Neural crest cell (in vitro differentiated cells): ENCODE measurements around the gene AADACL2. TPM values are rescaled to one million over a fixed set of nuclear protein-coding genes. Genes with fewer than 3 reads are reported as not detected.

Experiments used
- DNase-seq: peaks from one replicate; pipeline ENCODE4 v3.0.0; 2021; ENCODE audit warnings: low read depth, mixed read lengths, low spot score
- H3K27ac Mint-ChIP-seq: one replicate; pipeline ENCODE4 v1.8.0; 2021; ENCODE audit warnings: mild to moderate bottlenecking, mixed read lengths; ENCODE audit not compliant: unreplicated experiment
- H3K27me3 Mint-ChIP-seq: 2 replicates; pipeline ENCODE4 v1.8.0; 2021; ENCODE audit warnings: low read depth, mild to moderate bottlenecking, mixed read lengths
- H3K36me3 Mint-ChIP-seq: 2 replicates; pipeline ENCODE4 v1.8.0; 2021; ENCODE audit warnings: low read depth, mild to moderate bottlenecking, mixed read lengths
- H3K4me1 Mint-ChIP-seq: 2 replicates; pipeline ENCODE4 v1.8.0; 2021; ENCODE audit warnings: mixed read lengths
- H3K4me3 Mint-ChIP-seq: one replicate; pipeline ENCODE4 v1.8.0; 2021; ENCODE audit warnings: mild to moderate bottlenecking, mixed read lengths
- H3K9me3 Mint-ChIP-seq: 2 replicates; pipeline ENCODE4 v1.8.0; 2021; ENCODE audit warnings: mixed read lengths
- CTCF ChIP-seq: fragments of 200-600 bp; sonication (generic); conservative IDR thresholded peaks from 2 replicates; pipeline ENCODE4 v1.5.0; 2021; ENCODE audit warnings: antibody characterized with exemption, mild to moderate bottlenecking
- total RNA-seq: library from RNA; stranded (reverse); gene quantifications from 2 replicates; pipeline ENCODE4 v1.2.1, GENCODE V29; 2021

AADACL2 gene
- total RNA-seq, 1 donor from 2014 or later, result not detected

GRCh38 chr3:151772825-151773480 lies 39.2 kb downstream of the AADACL2 start:
- H3K27me3 Mint-ChIP-seq, result no peaks in the 10 kb centered on the region
- no peak for TF ChIP-seq CTCF
- H3K4me3 Mint-ChIP-seq, result no peak overlapping the region
- peaks cover 11% of the 10 kb centered on the region for H3K4me1 Mint-ChIP-seq
- no peak overlapping the region for H3K27ac Mint-ChIP-seq
- DNase-seq, result no peak
- H3K36me3 Mint-ChIP-seq, result no peaks in the 10 kb centered on the region
- H3K9me3 Mint-ChIP-seq, result no peaks in the 10 kb centered on the region

GRCh38 chr3:151774235-151774634 lies 40.5 kb downstream of the AADACL2 start:
- TF ChIP-seq CTCF, result no peak
- Mint-ChIP-seq H3K36me3 (no peaks in the 10 kb centered on the region), H3K4me3 (no peak overlapping the region), H3K27me3 (no peaks in the 10 kb centered on the region), H3K4me1 (peaks cover 11% of the 10 kb centered on the region), H3K27ac (no peak overlapping the region), H3K9me3 (no peaks in the 10 kb centered on the region)
- DNase-seq, result no peak

- H3K36me3 Mint-ChIP-seq, result no peaks in the 10 kb centered on the region
- H3K27ac Mint-ChIP-seq, result no peak overlapping the region
- no peak for DNase-seq
- H3K9me3 Mint-ChIP-seq, result no peaks in the 10 kb centered on the region
- peaks cover 11% of the 10 kb centered on the region for H3K4me1 Mint-ChIP-seq
- H3K4me3 Mint-ChIP-seq, result no peak overlapping the region
- TF ChIP-seq CTCF, result no peak
- H3K27me3 Mint-ChIP-seq, result no peaks in the 10 kb centered on the region
These were observed 41.2 kb downstream of the AADACL2 start for GRCh38 chr3:151774910-151775309.

GRCh38 chr3:151775314-151776258 lies 41.9 kb downstream of the AADACL2 start:
- no peak for TF ChIP-seq CTCF
- no peak for DNase-seq
- Mint-ChIP-seq H3K36me3 (no peaks in the 10 kb centered on the region), H3K27ac (no peak overlapping the region), H3K4me3 (no peak overlapping the region), H3K4me1 (peaks cover 5% of the 10 kb centered on the region), H3K27me3 (no peaks in the 10 kb centered on the region), H3K9me3 (no peaks in the 10 kb centered on the region)

- Mint-ChIP-seq H3K4me3 (no peak overlapping the region), H3K9me3 (no peaks in the 10 kb centered on the region), H3K4me1 (no peaks in the 10 kb centered on the region), H3K36me3 (no peaks in the 10 kb centered on the region), H3K27ac (no peak overlapping the region), H3K27me3 (no peaks in the 10 kb centered on the region)
- TF ChIP-seq CTCF, result no peak
- no peak for DNase-seq
These were observed 42.6 kb downstream of the AADACL2 start for GRCh38 chr3:151776259-151776740.
